Measurements from ENCODE around the gene CEP57L1.

The CEP57L1 gene

DNA sequence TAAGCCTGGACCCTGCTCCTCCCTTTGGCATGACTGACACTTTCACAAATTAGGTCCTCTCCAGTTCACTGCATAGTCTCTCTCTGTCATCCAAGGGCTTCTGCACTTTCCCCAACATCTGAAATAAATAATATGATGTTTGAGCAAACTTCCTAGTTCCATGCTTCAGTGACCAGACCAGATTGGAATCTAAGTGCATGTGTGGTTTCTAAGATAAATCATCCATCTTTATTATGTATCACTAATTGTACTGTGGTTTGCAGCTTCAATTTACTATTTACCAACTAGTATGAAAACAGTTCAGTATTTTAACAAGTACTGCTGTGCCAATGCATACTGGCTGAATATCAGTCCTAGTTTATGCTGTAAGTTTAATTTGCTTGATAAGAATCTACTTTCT, 19.4 kb upstream of the CEP57L1 start:
- TF ChIP-seq, protein P1, sequence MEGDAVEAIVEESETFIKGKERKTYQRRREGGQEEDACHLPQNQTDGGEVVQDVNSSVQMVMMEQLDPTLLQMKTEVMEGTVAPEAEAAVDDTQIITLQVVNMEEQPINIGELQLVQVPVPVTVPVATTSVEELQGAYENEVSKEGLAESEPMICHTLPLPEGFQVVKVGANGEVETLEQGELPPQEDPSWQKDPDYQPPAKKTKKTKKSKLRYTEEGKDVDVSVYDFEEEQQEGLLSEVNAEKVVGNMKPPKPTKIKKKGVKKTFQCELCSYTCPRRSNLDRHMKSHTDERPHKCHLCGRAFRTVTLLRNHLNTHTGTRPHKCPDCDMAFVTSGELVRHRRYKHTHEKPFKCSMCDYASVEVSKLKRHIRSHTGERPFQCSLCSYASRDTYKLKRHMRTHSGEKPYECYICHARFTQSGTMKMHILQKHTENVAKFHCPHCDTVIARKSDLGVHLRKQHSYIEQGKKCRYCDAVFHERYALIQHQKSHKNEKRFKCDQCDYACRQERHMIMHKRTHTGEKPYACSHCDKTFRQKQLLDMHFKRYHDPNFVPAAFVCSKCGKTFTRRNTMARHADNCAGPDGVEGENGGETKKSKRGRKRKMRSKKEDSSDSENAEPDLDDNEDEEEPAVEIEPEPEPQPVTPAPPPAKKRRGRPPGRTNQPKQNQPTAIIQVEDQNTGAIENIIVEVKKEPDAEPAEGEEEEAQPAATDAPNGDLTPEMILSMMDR (IDR thresholded peaks at IDR 0.05), result no peak

DNA sequence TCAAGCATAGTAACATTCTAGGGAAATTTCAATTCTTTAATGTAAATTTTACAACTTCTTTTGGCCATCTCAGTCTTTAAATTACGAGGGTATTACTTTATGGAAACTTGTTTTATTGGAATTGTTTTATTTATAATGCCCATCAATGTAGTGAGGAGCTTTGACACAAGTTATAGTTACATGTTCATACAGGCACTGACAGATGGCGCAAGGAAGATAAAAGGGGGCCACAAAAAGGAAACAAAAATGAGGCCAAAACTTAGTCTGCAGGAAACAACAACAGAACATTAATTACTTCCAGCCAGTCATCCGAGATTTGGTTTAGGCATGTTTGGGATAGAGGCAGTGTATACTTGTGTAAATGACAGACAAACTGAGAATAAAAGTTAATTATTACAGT, 18.9 kb upstream of the CEP57L1 start:
- TF ChIP-seq, protein P1 (IDR thresholded peaks at IDR 0.05), result no peak

DNA sequence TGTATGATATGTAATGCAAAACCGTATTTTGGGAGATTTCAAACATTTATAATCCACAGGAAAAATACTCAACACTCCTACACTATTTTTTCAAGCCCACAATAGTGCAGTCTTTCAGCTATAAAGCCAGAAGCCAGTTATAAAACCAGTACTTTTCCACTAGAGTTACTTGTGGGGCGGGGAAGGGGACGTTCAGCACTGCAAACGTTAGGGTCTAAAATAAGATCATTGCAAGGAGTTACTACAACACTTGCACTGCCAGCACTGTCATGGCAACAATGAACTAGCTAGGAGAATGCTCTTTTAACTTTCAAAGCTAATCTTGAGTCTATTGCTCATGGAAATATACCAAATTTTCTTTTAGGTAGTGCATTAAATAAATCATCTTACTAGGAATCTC, 15.3 kb upstream of the CEP57L1 start:
- TF ChIP-seq, protein P1 (IDR thresholded peaks at IDR 0.05), result no peak

DNA sequence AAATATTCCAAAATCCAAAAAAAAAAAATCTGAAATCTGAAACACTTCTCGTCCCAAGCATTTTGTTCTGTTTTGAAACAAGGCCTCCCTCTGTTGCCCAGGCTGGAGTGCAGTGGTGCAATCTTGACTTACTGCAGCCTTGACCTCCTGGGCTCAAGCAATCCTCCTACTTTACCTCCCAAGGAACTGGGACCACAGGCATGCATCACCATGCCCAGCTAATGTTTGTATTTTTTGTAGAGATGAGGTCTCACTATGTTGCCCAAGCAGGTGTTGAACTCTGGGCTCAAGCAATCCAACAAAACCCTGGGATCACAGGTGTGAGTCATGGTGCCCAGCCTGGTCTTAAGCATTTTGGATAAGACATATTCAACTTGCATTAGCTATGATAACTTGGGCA, 14.3 kb upstream of the CEP57L1 start:
- TF ChIP-seq, protein P1 (IDR thresholded peaks at IDR 0.05), result no peak

DNA sequence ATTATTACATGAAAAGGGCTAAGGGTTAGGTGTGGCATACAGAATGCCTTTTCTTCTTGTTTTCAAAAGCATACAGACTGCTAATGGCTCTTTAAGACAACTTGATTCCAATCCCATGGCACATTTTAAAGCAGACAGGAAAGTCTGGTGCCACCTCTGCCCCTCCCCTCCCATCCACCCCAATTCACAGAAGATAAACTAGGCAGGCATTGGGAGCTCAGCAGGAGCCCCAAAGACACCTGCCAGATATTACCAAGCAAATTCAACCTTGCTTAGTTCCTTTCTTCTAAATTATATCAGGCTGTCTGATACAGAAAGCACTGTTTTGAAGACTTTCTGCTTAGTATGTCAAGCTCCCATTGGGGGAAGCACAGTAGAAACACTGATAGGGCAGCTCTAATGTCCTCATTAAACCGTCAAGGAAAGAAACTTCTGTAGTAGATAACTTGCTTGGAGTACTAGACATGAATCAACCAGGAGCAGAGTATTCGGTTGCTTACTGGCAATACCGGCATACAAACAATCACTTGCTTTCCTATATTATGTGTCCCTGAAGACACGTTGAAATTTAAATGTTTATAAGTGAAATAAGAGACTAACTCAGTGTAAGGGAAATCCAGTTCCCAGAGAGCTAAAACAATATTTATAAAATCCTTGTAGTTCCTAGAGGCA, 13.7 kb upstream of the CEP57L1 start:
- TF ChIP-seq, protein P1 (IDR thresholded peaks at IDR 0.05), result no peak

DNA sequence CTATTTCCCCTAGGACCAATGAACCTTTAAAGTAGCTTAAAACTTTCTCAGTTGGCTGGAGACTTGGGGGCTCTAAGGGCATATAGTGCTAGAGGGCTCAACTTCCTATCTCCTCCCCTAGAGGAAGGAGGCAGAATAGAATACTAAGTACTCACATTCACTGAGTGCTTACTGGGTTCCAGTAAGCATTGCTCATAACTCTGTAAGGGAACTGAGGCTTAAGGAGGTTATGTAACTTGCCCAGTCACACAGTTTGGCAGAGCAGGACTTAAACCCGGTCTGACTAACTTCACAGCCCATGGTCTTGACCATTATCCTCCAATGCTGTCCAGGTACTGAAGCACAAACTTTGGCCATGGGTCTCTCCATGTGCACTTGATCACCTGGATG, 13.1 kb upstream of the CEP57L1 start:
- TF ChIP-seq, protein P1 (IDR thresholded peaks at IDR 0.05), result no peak

DNA sequence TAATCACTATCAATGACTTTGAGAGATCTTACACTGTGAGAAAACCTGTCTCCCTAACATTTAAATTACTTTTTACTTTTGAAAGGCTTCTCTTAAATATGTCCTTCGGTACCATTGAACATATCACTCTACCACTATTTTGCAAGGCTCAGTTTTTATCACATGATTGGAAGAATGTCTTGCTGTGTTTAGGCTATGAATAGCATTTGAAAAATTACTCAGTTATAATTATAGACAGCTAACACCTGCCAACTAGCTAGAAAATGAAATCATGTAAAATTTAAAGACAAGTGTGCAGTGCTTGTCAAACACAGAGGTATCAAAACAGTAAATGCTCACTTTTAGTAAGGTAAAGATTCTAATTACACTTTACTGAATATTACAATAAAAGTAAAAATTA, 11.7 kb upstream of the CEP57L1 start:
- TF ChIP-seq, protein P1 (IDR thresholded peaks at IDR 0.05), result no peak
